ENCODE results near the gene VANGL1.
"Not testable (repeated sequence)": the region's sequence is repeated elsewhere in the genome, so short reads cannot be mapped to it uniquely, and the experiment has no call there.

Gene VANGL1

GRCh38 chr1:115641762-115642167 lies at the start of gene VANGL1:
Gene VANGL1, plus strand, starts transcription at chr1:115641970. Its CDS starts 9,444 bp downstream, at chr1:115651414.
- DNase-seq (ENCODE audit: low spot score): peak; percentile 93

DNA sequence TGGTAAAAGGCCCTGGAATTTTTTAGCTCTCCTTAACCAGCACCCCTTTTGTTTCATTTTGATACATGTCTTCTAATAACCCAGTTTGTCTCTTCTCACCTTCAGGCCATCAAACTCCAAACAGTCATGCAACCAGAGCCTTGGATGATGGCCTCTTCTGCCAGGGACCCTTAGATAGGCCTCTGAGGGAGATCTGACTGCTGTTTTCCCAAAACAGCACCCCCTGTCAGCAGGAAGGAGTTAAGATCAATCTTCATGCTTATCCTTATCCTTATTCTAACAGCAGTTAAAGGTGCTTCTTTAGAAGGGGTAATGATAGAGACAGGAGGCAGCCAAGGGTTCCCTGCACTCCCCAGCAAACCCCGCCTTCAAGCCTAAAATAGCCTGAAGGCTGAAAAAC lies 49.5 kb upstream of the VANGL1 start:
- no peak for DNase-seq (ENCODE audit: low spot score)

GRCh38 chr1:115593365-115594259 lies 48.2 kb upstream of the VANGL1 start:
- DNase-seq (ENCODE audit: low spot score): no peak

DNA sequence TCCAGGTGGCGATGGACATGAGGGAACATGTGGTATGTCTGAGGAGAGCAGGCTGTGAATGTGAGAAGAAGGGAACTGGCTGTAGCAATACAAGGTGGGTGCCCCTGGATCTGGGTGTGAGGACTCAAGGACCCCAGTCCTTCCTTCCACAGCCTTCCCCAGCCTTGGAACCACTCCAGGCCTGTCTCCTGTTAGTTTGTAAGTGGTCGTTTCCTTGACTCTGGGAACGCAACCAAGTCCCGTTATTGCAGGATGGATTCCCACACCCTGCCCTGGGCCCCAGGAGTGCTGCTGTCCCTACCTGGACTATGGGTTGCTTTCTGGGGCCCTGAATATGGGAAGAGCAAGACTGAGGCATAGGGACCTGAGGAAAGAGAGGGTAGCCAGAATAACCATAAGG lies 47.2 kb upstream of the VANGL1 start:
- DNase-seq (ENCODE audit: low spot score): no peak

- DNase-seq (ENCODE audit: low spot score): peak; percentile 83
Observed at GRCh38 chr1:115595279-115596079, 46.3 kb upstream of the VANGL1 start.

GRCh38 chr1:115596080-115596780 lies 45.5 kb upstream of the VANGL1 start:
- DNase-seq (ENCODE audit: low spot score): no peak

DNA sequence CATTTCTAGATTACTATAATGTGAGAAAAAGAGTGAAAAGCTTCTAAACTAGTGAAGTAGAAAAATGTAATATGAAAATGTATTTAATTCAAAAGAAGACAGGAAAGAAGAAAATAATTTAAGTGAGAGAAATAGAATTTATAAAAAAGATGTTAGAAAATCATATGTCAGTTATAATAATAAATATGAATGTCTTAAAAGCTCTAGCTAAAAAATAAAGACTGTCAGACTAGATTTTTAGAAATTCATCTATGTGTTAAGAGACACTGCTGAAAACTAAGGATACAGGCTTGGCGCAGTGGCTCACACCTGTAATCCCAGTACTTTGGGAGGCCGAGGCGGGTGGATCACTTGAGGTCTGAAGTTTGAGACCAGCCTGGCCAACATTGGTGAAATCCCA lies 37.3 kb upstream of the VANGL1 start:
- no peak for DNase-seq (ENCODE audit: low spot score)

DNA sequence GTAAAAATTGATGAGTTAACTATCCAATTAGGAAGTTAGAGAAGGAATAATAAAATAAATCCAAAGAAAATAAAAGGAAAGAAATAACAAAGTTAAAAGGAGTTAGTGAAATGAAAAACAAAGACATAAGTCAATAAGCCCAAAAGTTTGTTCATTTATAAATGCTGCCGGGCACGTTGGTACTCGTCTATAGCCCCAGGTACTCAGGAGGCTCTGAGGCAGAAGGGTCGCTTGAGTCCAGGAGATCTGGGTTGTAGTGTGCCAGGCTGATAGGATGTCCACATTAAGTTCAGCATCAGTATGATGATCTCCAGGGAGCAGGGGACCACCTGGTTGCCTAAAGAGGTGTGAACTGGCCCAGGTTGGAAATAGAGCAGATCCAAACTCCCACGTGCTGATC lies 35.5 kb upstream of the VANGL1 start:
- no peak for DNase-seq (ENCODE audit: low spot score)

DNA sequence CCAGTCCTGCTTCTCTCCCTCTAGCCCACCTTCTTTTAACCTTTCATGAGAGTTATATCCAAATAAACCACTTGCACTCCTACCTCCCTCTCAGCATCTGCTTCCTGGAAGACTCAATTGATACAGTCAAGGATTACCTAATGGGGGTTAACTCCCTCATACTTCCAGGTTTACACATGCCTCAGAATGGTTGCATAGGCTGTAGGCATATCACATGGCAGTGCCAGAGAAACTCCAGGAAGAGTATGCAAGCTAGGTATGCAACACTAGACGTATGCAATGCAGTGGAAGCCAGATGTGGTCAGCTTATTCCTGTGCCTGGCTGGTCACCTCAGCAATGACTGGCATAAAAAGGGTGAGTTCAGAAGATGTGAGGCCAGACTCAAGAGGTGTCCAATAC lies 32.7 kb upstream of the VANGL1 start:
- DNase-seq (ENCODE audit: low spot score): no peak

- DNase-seq (ENCODE audit: low spot score): no peak
Observed at GRCh38 chr1:115613767-115614166, 28.0 kb upstream of the VANGL1 start.

DNA sequence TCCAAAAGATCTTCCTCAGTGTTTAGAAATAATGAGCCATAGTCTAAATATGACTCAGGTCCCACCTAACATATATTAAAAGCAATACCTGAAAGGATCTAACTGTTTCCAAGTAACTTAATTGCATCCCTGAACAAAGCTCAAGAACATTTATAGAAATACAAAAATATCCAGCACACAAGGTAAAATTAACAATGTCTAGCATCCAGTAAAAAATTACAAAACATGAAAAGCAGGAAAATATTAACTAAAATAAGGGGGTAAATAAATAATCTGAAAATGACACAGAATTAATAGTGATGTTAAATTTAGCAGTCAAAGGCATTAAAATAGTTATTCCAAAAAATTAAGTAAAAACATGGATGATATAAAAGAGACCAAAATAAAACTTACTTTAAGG lies 21.3 kb upstream of the VANGL1 start:
- DNase-seq (ENCODE audit: low spot score): no peak

GRCh38 chr1:115620950-115621349 lies 20.8 kb upstream of the VANGL1 start:
- no peak for DNase-seq (ENCODE audit: low spot score)

DNA sequence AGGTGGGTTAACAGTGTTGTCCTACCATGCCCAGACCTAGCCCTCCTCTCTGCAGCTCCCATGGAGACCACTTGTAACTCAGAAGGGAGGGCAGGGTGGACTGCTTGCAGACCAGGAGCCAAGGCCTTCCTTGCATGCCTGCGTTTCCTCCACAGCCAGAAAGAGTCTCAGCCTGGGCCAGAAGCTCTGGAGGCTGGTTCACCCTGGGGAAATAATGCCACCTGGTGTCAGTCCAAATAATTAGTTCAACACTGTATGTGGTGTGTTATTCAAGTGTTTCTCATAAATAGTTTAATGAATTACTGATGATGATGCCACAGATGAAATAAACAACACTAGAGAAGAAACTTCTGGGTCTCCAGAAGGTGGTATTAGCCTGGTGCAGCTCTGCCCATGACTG lies 16.9 kb upstream of the VANGL1 start:
- no peak for DNase-seq (ENCODE audit: low spot score)

GRCh38 chr1:115630342-115630741 lies 11.4 kb upstream of the VANGL1 start:
- no peak for DNase-seq (ENCODE audit: low spot score)

GRCh38 chr1:115632251-115633026 lies 9.3 kb upstream of the VANGL1 start:
- DNase-seq (ENCODE audit: low spot score): no peak

DNA sequence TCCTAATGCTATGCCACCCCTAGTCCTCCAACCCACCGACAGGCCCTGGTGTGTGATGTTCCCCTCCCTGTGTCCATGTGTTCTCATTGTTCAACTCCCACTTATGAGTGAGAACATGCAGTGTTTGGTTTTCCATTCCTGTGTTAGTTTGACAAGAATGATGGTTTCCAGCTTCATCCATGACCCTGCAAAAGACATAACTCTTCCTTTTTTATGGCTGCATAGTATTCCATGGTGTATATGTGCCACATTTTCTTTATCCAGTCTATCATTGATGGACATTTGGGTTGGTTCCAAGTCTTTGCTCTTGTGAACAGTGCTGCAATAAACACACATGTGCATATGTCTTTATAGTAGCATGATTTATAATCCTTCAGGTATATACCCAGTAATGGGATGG lies 8.2 kb upstream of the VANGL1 start:
- DNase-seq (ENCODE audit: low spot score): not testable (repeated sequence)

- DNase-seq (ENCODE audit: low spot score): not testable (repeated sequence)
Observed at GRCh38 chr1:115637247-115637646, 4.5 kb upstream of the VANGL1 start.

GRCh38 chr1:115640384-115640783 lies 1.4 kb upstream of the VANGL1 start:
- no peak for DNase-seq (ENCODE audit: low spot score)

- peak; percentile 68 for DNase-seq (ENCODE audit: low spot score)
Observed at GRCh38 chr1:115642168-115643072, 650 bp downstream of the VANGL1 start.

DNA sequence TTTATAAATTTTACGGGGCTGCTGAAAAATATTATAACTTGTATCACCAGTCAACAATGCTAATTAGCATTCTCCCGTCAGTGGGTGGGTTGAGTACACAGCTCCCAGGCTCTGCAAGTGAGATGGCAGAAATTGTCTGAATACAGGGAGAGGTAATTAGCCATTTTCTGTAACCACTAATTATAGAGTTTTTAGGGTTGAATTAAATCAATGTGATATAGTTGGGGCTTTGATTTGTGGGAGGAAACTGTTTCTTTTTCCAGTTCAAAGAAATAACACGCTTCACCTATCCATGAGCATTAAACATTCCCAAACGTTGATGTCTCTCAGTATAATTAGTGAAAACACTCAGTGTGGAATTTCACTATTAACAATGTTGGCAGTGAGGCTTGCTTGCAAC lies 1.5 kb downstream of the VANGL1 start:
- DNase-seq (ENCODE audit: low spot score): no peak

DNA sequence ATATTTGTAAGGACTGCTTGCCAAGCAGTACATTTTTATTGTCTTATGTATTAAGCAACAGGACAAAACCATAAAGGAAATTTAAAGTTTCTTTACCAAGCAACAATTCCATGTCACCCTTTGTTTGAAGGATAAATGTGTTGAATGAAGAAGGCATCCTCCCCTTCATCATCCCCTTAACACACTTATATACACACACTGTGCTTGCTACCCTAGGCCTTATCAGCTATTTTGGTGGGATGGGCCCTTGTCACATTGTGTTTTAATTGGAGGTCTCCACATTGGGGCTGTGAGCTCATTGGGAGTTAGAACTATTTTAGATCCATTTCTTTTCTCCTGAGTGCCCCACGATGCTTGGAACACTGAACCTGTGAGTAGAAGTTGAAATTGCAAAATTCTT lies 1.9 kb downstream of the VANGL1 start:
- no peak for DNase-seq (ENCODE audit: low spot score)

Data from AG08396 (cell line).